NCI-H82 treated with DMSO at 0.1 percent for 48 hours (cell line): ENCODE measurements around the gene KCNK6.
A peak's percentile ranks its signal among the peaks of the same experiment; 100 is the strongest.
"Not testable (repeated sequence)": the region's sequence is repeated elsewhere in the genome, so short reads cannot be mapped to it uniquely, and the experiment has no call there.

Experiments used
- DNase-seq: peaks from one replicate; lab custom pipeline; 2025; ENCODE audit not compliant: unreplicated experiment; lab: John Stamatoyannopoulos, UW

Gene KCNK6

DNA sequence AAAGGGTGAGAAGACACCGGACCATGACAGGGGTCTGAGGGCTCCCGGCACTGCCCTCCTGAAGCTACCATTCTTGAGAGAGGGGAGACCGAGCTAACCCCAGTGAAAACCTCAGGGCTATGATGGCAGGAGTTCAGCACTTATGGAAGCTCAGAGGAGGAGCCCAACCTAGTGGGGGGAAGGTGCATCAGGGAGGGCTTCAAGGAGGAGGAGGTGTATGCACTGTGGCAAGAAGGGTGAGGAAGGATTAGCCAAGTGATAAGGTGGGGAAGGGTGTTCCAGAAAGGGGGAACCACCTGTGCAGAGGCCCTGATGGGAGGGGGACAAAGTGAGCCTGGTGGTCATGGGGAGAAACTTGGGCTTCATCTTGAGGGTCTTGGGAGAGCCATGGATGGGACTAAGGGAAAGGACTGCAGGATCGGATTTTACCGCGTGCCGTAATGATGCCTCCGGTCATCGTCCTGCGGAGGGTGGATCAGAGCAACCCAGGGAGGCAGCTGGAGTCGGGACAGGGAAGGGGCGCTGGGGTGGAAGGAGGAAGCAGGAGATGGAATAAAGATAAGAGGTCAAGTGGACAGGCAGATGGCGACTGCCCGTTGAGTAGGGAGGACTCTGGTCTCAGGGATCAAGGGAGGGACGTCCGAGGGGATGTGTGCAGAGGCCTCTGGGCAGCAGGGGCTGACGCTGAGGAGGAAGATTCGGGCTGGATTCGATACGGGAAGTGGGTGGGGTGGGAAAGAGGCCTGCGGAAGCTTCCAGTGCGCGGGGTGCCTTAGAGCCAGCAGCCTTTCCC lies 41.4 kb downstream of the KCNK6 start:
- no peak for DNase-seq

- DNase-seq: peak; percentile 82
Measured at GRCh38 chr19:38361633-38362075, 42.0 kb downstream of the KCNK6 start.

GRCh38 chr19:38362076-38362945 lies 42.7 kb downstream of the KCNK6 start:
- peak; percentile 75 for DNase-seq

GRCh38 chr19:38362946-38363688 lies 43.5 kb downstream of the KCNK6 start:
- not testable (repeated sequence) for DNase-seq

GRCh38 chr19:38367041-38367440 lies 47.4 kb downstream of the KCNK6 start:
- no peak for DNase-seq

DNA sequence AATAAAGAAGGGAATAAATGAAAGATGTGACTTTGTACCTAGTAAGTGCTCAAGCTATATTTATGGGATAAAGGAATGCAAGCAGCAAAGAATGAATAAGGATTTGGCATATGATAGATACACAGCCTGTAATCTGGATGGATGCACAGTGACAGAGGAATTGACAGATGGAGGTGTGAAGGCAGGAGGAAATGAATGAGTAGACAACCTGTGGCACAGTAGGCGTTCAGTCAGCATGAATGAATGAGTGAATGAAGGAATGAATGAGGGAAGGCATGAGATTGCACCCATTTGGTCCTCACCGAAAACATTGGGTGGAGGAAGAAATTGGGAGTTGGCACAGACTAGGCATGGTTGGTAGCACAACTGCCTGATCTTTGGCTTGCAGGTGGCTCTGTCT lies 49.9 kb downstream of the KCNK6 start:
- no peak for DNase-seq

DNA sequence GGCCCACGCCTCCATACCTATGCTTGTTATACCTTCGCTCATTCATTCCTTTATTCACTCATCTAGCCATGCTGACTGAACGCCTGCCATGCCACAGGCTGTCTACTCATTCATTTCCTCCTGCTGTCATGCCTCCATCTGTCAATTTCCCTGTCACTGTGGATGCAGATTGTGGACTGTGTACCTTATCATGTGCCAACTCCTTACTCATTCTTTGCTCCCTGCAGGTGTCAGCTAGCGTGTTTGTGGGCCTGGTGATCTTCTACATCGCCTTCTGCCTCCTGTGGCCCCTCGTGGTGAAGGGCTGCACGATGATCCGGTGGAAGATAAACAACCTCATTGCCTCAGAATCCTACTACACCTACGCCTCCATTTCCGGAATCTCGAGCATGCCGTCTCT lies 50.7 kb downstream of the KCNK6 start:
- no peak for DNase-seq

DNA sequence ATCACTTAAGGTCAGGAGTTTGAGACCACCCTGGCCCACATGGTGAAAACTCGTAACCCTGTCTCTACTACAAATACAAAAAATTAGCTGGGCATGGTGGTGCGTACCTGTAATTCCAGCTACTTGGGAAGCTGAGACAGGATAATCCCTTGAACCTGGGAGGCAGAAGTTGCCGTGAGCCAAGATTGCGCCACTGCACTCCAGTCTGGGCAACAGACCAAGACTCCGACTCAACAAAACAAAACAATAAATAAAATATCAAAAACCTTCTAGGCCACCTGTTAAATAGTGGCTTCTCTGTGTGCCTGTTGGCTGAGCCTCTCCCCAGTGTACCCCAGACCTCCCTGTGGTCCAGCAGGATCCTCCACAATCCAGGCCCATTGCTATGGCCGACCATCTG lies 51.4 kb downstream of the KCNK6 start:
- no peak for DNase-seq

GRCh38 chr19:38373907-38374331 lies 54.3 kb downstream of the KCNK6 start:
- no peak for DNase-seq

- peak; percentile 98 for DNase-seq
Measured at GRCh38 chr19:38374332-38375097, 54.9 kb downstream of the KCNK6 start, which contains the start of gene PSMD8. Gene PSMD8, plus strand, starts transcription at chr19:38374571. Its CDS starts 31 bp downstream, at chr19:38374602.

- no peak for DNase-seq
Measured at GRCh38 chr19:38375098-38375493, 55.5 kb downstream of the KCNK6 start.

- no peak for DNase-seq
Measured at GRCh38 chr19:38375748-38376147, 56.1 kb downstream of the KCNK6 start.

DNA sequence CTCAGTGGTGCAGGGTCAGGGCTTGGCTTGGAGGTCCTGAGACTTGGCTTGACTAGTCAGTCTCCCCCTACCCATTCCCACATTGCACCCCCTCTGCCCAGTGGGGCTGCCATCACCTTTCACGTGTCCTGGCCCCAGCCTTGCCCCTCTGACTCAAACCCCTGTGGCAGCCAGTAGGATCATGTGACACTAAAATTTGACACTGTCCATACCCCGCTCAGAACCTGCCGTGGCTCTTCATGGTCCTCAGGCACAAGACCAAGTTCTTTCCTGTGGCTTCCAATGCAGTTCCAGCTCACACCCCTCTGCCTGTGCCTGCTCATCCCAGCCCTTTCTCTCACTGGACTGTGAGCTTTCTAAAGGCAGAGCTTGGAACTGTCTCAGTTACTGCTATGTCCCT lies 56.9 kb downstream of the KCNK6 start:
- DNase-seq: no peak

GRCh38 chr19:38377052-38377451 lies 57.4 kb downstream of the KCNK6 start:
- DNase-seq: no peak

- no peak for DNase-seq
Measured at GRCh38 chr19:38378866-38379265, 59.2 kb downstream of the KCNK6 start.

DNA sequence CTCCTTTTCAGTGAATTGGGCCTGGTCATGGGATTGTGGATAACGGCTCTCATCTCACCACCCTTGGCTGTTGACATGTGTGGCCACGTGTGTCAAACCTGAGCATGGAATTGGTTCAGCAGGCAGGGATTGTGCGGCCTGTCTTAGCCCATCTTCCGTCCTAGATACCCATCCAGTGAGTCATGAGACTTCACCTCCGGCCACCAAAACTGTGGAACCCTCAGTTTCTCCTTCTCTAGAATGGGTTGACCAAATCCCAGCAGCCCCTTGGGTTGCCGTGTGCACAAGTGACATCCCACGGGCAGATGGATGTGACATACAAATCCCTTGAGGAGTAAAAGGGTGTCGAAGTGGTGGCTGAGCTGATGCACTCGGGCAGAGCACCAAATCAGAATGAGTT lies 61.5 kb downstream of the KCNK6 start:
- no peak for DNase-seq
